Measurements from ENCODE around the gene WDR64. TPM values are rescaled to one million over a fixed set of nuclear protein-coding genes. Genes with fewer than 3 reads are reported as not detected.
A peak's percentile ranks its signal among the peaks of the same experiment; 100 is the strongest.

The WDR64 gene
- total RNA-seq, 2 experiments from 2014 or later, result 0.13 TPM; not detected in 1

DNA sequence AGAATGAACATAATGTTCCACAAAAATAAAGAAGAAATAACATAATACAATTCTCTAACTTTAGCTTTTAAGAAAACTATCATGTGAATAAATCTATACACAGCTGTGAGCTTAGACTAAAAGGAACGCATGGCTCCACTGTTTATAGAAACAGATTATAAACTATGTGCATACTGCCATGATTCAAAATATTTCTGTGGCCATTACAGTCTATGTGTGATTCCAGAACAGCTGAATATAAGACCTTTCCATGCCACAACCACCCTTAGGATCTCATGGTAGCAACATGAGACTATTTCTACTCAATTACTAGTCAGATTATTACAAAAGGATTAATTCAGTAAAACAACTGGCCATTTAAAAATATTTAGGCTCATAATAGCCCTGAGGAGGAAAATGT, 15.8 kb upstream of the WDR64 start:
- peaks cover 32% of the 10 kb centered on the region for H3K4me1 Mint-ChIP-seq
- no peaks in the 10 kb centered on the region for H3K27me3 Mint-ChIP-seq
- H3K4me3 Mint-ChIP-seq, result no peak overlapping the region
- H3K9me3 Mint-ChIP-seq, result no peaks in the 10 kb centered on the region
- CTCF ChIA-PET, result interaction anchor here (1.1 kb wide), 1 partner anchor 26 kb away, joined by 4 read pairs; no protein-coding TSS in a partner anchor
- POLR2A ChIA-PET, result no interaction called here
- H3K36me3 Mint-ChIP-seq (ENCODE audit: low read depth), result peaks cover 28% of the 10 kb centered on the region
- H3K27ac Mint-ChIP-seq, result no peak overlapping the region
- DNase-seq, result no peak

DNA sequence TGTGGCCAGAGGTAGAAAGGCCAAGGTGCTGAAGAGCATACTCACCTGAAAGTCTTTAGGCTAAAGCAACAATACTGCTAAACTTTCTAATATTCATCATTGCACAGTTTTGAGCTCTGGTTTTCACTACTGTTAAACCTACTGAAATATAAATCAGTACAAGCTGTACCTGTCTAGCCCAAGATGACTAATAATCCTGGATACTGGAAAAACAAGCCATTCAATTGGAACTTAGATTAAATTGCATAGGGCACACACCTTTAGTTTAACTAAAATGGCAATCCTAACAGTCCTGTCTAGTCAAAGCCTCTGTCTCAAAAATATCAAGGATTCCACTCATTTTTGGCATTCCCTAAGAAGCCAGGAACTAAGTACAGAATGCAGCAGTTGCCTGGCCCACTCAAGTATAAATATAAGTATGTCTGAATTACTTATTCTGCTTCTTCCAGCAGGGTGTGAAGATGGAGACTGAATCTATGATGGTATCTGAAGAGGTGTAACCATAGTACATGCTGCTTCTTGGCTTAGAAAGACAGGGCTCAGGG, 15.0 kb upstream of the WDR64 start:
- DNase-seq, result no peak
- Mint-ChIP-seq H3K27me3 (no peaks in the 10 kb centered on the region), H3K4me3 (no peak overlapping the region), H3K27ac (no peak overlapping the region), H3K36me3 (ENCODE audit: low read depth) (peaks cover 23% of the 10 kb centered on the region), H3K4me1 (peaks cover 32% of the 10 kb centered on the region), H3K9me3 (no peaks in the 10 kb centered on the region)
- ChIA-PET CTCF (interaction anchor here (0.5 kb wide), 1 partner anchor 248 kb away, joined by 3 read pairs; no protein-coding TSS in a partner anchor), POLR2A (interaction anchor here (0.8 kb wide), 1 partner anchor 119 kb away, joined by 3 read pairs; no protein-coding TSS in a partner anchor)

DNA sequence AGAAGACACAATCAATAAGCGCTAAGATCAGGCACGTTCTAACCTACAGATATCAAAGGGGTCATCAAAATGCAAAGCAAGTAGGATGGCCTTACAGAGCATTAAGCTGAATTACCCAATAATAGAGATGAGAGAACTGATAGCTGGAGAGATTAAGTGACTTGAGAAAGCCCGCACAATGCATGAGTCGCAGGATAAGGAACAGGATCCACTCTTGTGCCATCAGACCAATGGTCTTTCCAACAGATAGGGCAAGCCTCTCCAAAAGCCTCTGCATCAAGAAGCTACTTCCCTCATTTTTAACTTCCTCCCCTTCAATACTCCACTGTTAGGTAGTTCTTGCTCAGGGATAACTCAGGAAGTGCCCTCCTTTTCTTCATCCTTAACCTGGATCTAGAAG, 14.5 kb upstream of the WDR64 start:
- Mint-ChIP-seq H3K36me3 (ENCODE audit: low read depth) (peaks cover 25% of the 10 kb centered on the region), H3K9me3 (peaks cover 3% of the 10 kb centered on the region), H3K27me3 (no peaks in the 10 kb centered on the region), H3K4me1 (peaks cover 32% of the 10 kb centered on the region), H3K4me3 (peak overlapping the region; percentile 43), H3K27ac (no peak overlapping the region)
- no peak for DNase-seq
- ChIA-PET POLR2A (interaction anchor here (0.8 to 1.1 kb wide), 2 partner anchors 25 to 119 kb away, joined by 3 read pairs; no protein-coding TSS in a partner anchor), CTCF (interaction anchor here (0.5 kb wide), 1 partner anchor 248 kb away, joined by 3 read pairs; no protein-coding TSS in a partner anchor)

GRCh38 chr1:241638099-241638682, 13.9 kb upstream of the WDR64 start:
- no peak overlapping the region for H3K27ac Mint-ChIP-seq
- H3K36me3 Mint-ChIP-seq (ENCODE audit: low read depth), result peaks cover 25% of the 10 kb centered on the region
- CTCF ChIA-PET, result interaction anchor here (1.5 kb wide), 1 partner anchor 11 kb away, joined by 6 read pairs; no protein-coding TSS in a partner anchor
- no peaks in the 10 kb centered on the region for H3K27me3 Mint-ChIP-seq
- POLR2A ChIA-PET, result interaction anchor here (1.1 to 1.6 kb wide), 3 partner anchors 8 to 209 kb away, joined by 3 to 5 read pairs (median 4); partner anchors contain the start of gene EXO1
- no peak for DNase-seq
- peaks cover 32% of the 10 kb centered on the region for H3K4me1 Mint-ChIP-seq
- peaks cover 5% of the 10 kb centered on the region for H3K9me3 Mint-ChIP-seq
- H3K4me3 Mint-ChIP-seq, result peak overlapping the region; percentile 43

- POLR2A ChIA-PET, result interaction anchor here (1.0 to 1.6 kb wide), 3 partner anchors 9 to 208 kb away, joined by 4 to 5 read pairs (median 5); partner anchors contain the start of genes EXO1 and FH
Observed at GRCh38 chr1:241638909-241639622, 13.0 kb upstream of the WDR64 start.

GRCh38 chr1:241639623-241640148, 12.4 kb upstream of the WDR64 start:
- Mint-ChIP-seq H3K4me1 (peaks cover 38% of the 10 kb centered on the region), H3K4me3 (peak overlapping the region; percentile 69), H3K36me3 (ENCODE audit: low read depth) (peaks cover 20% of the 10 kb centered on the region), H3K27me3 (no peaks in the 10 kb centered on the region), H3K27ac (peak overlapping the region; percentile 63), H3K9me3 (peaks cover 5% of the 10 kb centered on the region)
- ChIA-PET POLR2A (interaction anchor here (1.0 to 2.0 kb wide), 6 partner anchors 10 to 208 kb away, joined by 4 to 16 read pairs (median 4); partner anchors contain the start of genes EXO1 and FH), CTCF (interaction anchor here (1.4 to 1.7 kb wide), 3 partner anchors 12 to 28 kb away, joined by 6 to 10 read pairs (median 8); no protein-coding TSS in a partner anchor)
- peak; percentile 39 for DNase-seq

More at GRCh38 chr1:241638909-241639622, 13.0 kb upstream of the WDR64 start:
- H3K27me3 Mint-ChIP-seq, result no peaks in the 10 kb centered on the region
- H3K4me1 Mint-ChIP-seq, result peaks cover 37% of the 10 kb centered on the region
- peak overlapping the region; percentile 63 for H3K27ac Mint-ChIP-seq
- peaks cover 5% of the 10 kb centered on the region for H3K9me3 Mint-ChIP-seq
- peaks cover 25% of the 10 kb centered on the region for H3K36me3 Mint-ChIP-seq (ENCODE audit: low read depth)
- H3K4me3 Mint-ChIP-seq, result peak overlapping the region; percentile 69
- CTCF ChIA-PET, result interaction anchor here (1.5 kb wide), 1 partner anchor 12 kb away, joined by 6 read pairs; no protein-coding TSS in a partner anchor
- DNase-seq, result no peak

DNA sequence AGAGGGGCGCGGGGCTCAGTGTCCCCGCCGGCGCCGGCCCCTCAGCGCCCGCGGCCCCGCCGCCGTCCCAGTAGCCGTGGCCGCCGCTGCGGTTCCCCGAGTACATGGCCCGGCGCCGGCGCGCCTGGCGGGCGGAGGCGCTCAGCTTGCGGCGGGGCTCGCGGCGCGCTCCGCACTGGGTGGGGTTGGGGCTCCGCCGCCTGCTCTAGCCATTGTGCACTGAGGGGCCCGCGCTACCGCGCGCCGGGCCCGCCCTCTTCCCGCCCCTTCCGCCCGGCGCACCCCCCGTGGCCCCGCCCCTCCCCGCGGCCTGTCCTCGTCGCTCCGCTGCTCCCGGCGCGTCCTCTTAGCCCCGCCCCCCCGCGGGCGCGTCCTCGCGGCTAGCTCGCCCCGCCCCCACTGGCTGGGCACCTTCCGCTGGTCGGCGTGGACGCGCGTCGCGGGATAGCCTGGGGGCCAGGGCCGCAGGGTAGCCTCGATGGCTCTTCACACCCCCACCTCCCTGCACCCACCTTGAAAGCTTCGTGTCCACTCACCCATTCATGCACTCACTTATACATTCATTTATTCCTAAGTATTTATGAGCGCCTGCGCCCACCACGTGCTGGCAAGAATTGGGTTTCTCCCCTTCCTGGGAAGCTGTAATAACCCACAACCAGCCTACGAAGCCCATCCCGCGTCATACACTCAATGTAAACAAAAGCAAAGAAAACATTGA, 11.8 kb upstream of the WDR64 start, which contains the start of the genes CHML and OPN3:
TSS of gene CHML (minus strand) at position 221 of the 718 bp plus-strand sequence. CDS start 4,603 bp downstream, outside the sequence.
TSS of gene OPN3 (minus strand) at position 221 of the 718 bp plus-strand sequence. CDS start at position 106, 115 bp downstream.
- H3K4me1 Mint-ChIP-seq, result peaks cover 38% of the 10 kb centered on the region
- H3K27ac Mint-ChIP-seq, result peak within 1 kb of the TSS; percentile 63
- no peaks in the 10 kb centered on the region for H3K27me3 Mint-ChIP-seq
- peak within 1 kb of the TSS; percentile 69 for H3K4me3 Mint-ChIP-seq
- POLR2A ChIA-PET, result interaction anchor here (0.7 to 2.3 kb wide), 5 partner anchors 9 to 207 kb away, joined by 3 to 16 read pairs (median 4); partner anchors contain the start of genes EXO1 and FH
- peaks cover 5% of the 10 kb centered on the region for H3K9me3 Mint-ChIP-seq
- peak; percentile 94 for DNase-seq
- CTCF ChIA-PET, result interaction anchor here (0.9 to 1.7 kb wide), 4 partner anchors 11 to 198 kb away, joined by 3 to 10 read pairs (median 6); no protein-coding TSS in a partner anchor
- peaks cover 14% of the 10 kb centered on the region for H3K36me3 Mint-ChIP-seq (ENCODE audit: low read depth)

GRCh38 chr1:241640867-241641622, 11.0 kb upstream of the WDR64 start:
- H3K4me1 Mint-ChIP-seq, result peaks cover 38% of the 10 kb centered on the region
- CTCF ChIA-PET, result interaction anchor here (0.9 to 1.7 kb wide), 4 partner anchors 12 to 198 kb away, joined by 3 to 10 read pairs (median 6); no protein-coding TSS in a partner anchor
- peaks cover 5% of the 10 kb centered on the region for H3K9me3 Mint-ChIP-seq
- H3K36me3 Mint-ChIP-seq (ENCODE audit: low read depth), result peaks cover 10% of the 10 kb centered on the region
- peak overlapping the region; percentile 65 for H3K4me3 Mint-ChIP-seq
- peak overlapping the region; percentile 45 for H3K27ac Mint-ChIP-seq
- H3K27me3 Mint-ChIP-seq, result peaks cover 2% of the 10 kb centered on the region
- no peak for DNase-seq
- POLR2A ChIA-PET, result interaction anchor here (0.7 to 2.3 kb wide), 5 partner anchors 8 to 207 kb away, joined by 3 to 16 read pairs (median 4); partner anchors contain the start of genes EXO1 and FH

DNA sequence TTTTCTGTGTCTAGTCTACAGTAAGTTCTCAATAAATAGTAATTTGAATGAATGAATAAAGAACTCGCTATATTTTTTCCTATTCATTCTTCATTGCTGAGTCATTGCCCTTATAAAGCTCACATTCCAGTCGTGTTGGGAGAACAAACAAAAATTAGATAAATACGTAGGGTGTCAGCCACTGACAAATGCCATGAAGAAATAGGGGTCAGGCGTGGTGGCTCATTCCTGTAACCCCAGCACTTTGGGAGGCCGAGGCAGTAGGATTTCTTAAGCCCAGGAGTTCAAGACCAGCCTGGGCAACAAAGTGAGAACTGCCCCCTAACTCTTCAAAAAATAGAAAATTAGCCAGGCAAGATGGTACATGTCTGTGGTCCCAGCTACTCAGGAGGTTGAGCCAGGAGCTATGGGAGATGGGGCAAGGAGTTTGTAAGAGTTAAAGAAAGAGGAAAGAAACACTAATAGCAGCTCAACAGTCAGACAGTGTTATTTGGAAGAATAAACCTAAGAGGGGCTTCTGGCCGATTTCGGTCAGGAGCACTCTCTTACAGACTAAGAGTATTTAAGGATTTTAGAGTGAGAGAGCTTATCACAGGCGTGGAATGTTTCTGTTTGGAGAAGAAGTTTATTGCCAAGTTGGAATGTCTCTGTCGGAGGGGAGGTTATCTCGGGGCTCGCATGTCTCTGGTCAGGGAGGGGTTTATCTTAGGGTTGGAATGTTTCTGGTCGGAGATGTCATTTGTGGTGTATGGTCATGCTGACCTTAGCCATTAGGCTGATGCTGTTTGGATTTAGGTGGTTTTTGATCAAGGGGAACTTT, 10.1 kb upstream of the WDR64 start:
- no peak for DNase-seq
- Mint-ChIP-seq H3K4me3 (no peak overlapping the region), H3K4me1 (peaks cover 33% of the 10 kb centered on the region), H3K27me3 (peaks cover 2% of the 10 kb centered on the region), H3K36me3 (ENCODE audit: low read depth) (peaks cover 7% of the 10 kb centered on the region), H3K27ac (no peak overlapping the region), H3K9me3 (peaks cover 5% of the 10 kb centered on the region)
- ChIA-PET CTCF (no interaction called here), POLR2A (interaction anchor here (1.3 to 2.3 kb wide), 3 partner anchors 123 to 206 kb away, joined by 3 to 16 read pairs (median 10); partner anchors contain the start of genes EXO1 and FH)

DNA sequence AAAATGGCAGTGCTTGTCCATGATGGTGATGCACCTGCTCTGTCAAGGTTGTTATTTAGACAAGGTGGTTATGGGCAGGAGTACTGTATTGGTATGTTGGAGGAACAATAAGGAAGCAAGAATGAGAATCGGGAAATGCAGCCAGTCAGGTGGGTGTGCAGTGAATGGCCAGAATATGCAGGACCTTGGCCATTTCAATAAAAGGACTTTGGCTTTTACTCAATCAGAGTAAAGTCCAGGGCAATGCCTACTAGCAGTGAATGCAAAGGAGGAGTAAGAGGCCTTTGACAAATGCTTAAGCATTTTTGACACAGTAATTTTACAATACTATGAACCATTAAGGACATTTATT, 9.5 kb upstream of the WDR64 start:
- H3K9me3 Mint-ChIP-seq, result peaks cover 5% of the 10 kb centered on the region
- H3K27ac Mint-ChIP-seq, result no peak overlapping the region
- H3K36me3 Mint-ChIP-seq (ENCODE audit: low read depth), result peaks cover 7% of the 10 kb centered on the region
- no peak for DNase-seq
- H3K4me3 Mint-ChIP-seq, result no peak overlapping the region
- peaks cover 29% of the 10 kb centered on the region for H3K4me1 Mint-ChIP-seq
- H3K27me3 Mint-ChIP-seq, result peaks cover 2% of the 10 kb centered on the region
- POLR2A ChIA-PET, result interaction anchor here (1.3 kb wide), 1 partner anchor 205 kb away, joined by 3 read pairs; no protein-coding TSS in a partner anchor
- CTCF ChIA-PET, result no interaction called here
